Activated CD8-positive, alpha-beta T cell treated with anti-CD3 and anti-CD28 coated beads, Interleukin-2, amount 10 ng/mL, durations not matched to agents 7 days and 5 days (primary cell): Measurements from ENCODE around the gene EPHA6. TPM values are rescaled to one million over a fixed set of nuclear protein-coding genes. Genes with fewer than 3 reads are reported as not detected.

Source experiments
- ATAC-seq: fragments of 150-1000 bp; cut with Tn5 transposase; one replicate; pipeline ENCODE4 v1.10.0; 2021; ENCODE audit warnings: moderate library complexity
- CTCF ChIA-PET: fragments of 350-600 bp; sonication (Branson Sonifier 250); formaldehyde crosslinking; loops from one replicate; lab custom pipeline; 2021; ENCODE audit warnings: antibody characterized with exemption; lab: Charles Lee
- POLR2A ChIA-PET: fragments of 350-600 bp; sonication (Branson Sonifier 250); formaldehyde crosslinking; loops from one replicate; lab custom pipeline; 2021; ENCODE audit warnings: antibody characterized with exemption; lab: Charles Lee
- DNase-seq: peaks from one replicate; pipeline ENCODE4 v3.0.0-alpha.2; 2020
- H3K27ac Mint-ChIP-seq: one replicate; pipeline ENCODE4 v1.8.0; 2021; ENCODE audit warnings: mild to moderate bottlenecking, mixed read lengths
- H3K27me3 Mint-ChIP-seq: one replicate; pipeline ENCODE4 v1.8.0; 2021; ENCODE audit warnings: low read depth, mixed read lengths
- H3K36me3 Mint-ChIP-seq: one replicate; pipeline ENCODE4 v1.8.0; 2021; ENCODE audit warnings: low read depth, mixed read lengths
- H3K4me1 Mint-ChIP-seq: one replicate; pipeline ENCODE4 v1.8.0; 2021; ENCODE audit warnings: low read depth, mixed read lengths
- H3K4me3 Mint-ChIP-seq: one replicate; pipeline ENCODE4 v1.8.0; 2021; ENCODE audit warnings: mild to moderate bottlenecking, mixed read lengths
- H3K9me3 Mint-ChIP-seq: one replicate; pipeline ENCODE4 v1.8.0; 2022; ENCODE audit warnings: mixed read lengths; ENCODE audit not compliant: insufficient read depth
- total RNA-seq, 2 experiments: library from RNA; stranded (reverse); gene quantifications; one replicate each; pipeline ENCODE4 v1.2.3, GENCODE V29; 2021

Gene EPHA6
- total RNA-seq, result not detected

- peak; percentile 29 for DNase-seq
Measured at GRCh38 chr3:96813820-96814650, at the start of gene EPHA6. Gene EPHA6 (plus strand): TSS chr3:96814594.

GRCh38 chr3:96776818-96777217 lies 37.6 kb upstream of the EPHA6 start:
- H3K9me3 Mint-ChIP-seq, result peaks cover 18% of the 10 kb centered on the region
- H3K4me3 Mint-ChIP-seq, result no peak overlapping the region
- H3K27me3 Mint-ChIP-seq, result no peaks in the 10 kb centered on the region
- H3K27ac Mint-ChIP-seq, result no peak overlapping the region
- ChIA-PET POLR2A (no interaction called here), CTCF (no interaction called here)
- no peaks in the 10 kb centered on the region for H3K4me1 Mint-ChIP-seq
- DNase-seq (no peak), ATAC-seq (no peak)
- H3K36me3 Mint-ChIP-seq, result no peaks in the 10 kb centered on the region

More at GRCh38 chr3:96813820-96814650, at the start of gene EPHA6:
- no peaks in the 10 kb centered on the region for H3K9me3 Mint-ChIP-seq
- peak within 1 kb of the TSS; percentile 62 for H3K4me3 Mint-ChIP-seq
- H3K27me3 Mint-ChIP-seq, result peaks cover 32% of the 10 kb centered on the region
- ATAC-seq, result peak; percentile 40
- H3K4me1 Mint-ChIP-seq, result peaks cover 13% of the 10 kb centered on the region
- no peak within 1 kb of the TSS for H3K27ac Mint-ChIP-seq
- H3K36me3 Mint-ChIP-seq, result no peaks in the 10 kb centered on the region
- CTCF ChIA-PET, result no interaction called here
- POLR2A ChIA-PET, result no interaction called here

GRCh38 chr3:96779810-96780209 lies 34.6 kb upstream of the EPHA6 start:
- H3K27ac Mint-ChIP-seq, result no peak overlapping the region
- DNase-seq (no peak), ATAC-seq (no peak)
- no peaks in the 10 kb centered on the region for H3K27me3 Mint-ChIP-seq
- POLR2A ChIA-PET, result no interaction called here
- H3K4me3 Mint-ChIP-seq, result no peak overlapping the region
- H3K9me3 Mint-ChIP-seq, result peaks cover 8% of the 10 kb centered on the region
- no peaks in the 10 kb centered on the region for H3K36me3 Mint-ChIP-seq
- CTCF ChIA-PET, result no interaction called here
- no peaks in the 10 kb centered on the region for H3K4me1 Mint-ChIP-seq

- POLR2A ChIA-PET, result no interaction called here
- H3K36me3 Mint-ChIP-seq, result no peaks in the 10 kb centered on the region
- no peak overlapping the region for H3K4me3 Mint-ChIP-seq
- ATAC-seq (no peak), DNase-seq (no peak)
- CTCF ChIA-PET, result no interaction called here
- H3K27ac Mint-ChIP-seq, result no peak overlapping the region
- H3K27me3 Mint-ChIP-seq, result no peaks in the 10 kb centered on the region
- no peaks in the 10 kb centered on the region for H3K4me1 Mint-ChIP-seq
- H3K9me3 Mint-ChIP-seq, result no peaks in the 10 kb centered on the region
Measured at GRCh38 chr3:96796101-96796500, 18.3 kb upstream of the EPHA6 start.

GRCh38 chr3:96803870-96804269 lies 10.5 kb upstream of the EPHA6 start:
- Mint-ChIP-seq H3K9me3 (no peaks in the 10 kb centered on the region), H3K4me3 (no peak overlapping the region), H3K36me3 (no peaks in the 10 kb centered on the region), H3K27ac (no peak overlapping the region), H3K27me3 (no peaks in the 10 kb centered on the region), H3K4me1 (no peaks in the 10 kb centered on the region)
- no peak for DNase-seq
- ChIA-PET POLR2A (interaction anchor here (0.6 kb wide), 1 partner anchor 18 kb away, joined by 3 read pairs; no protein-coding TSS in a partner anchor), CTCF (no interaction called here)
- no peak for ATAC-seq

- ATAC-seq (no peak), DNase-seq (no peak)
- no peaks in the 10 kb centered on the region for H3K4me1 Mint-ChIP-seq
- H3K4me3 Mint-ChIP-seq, result no peak overlapping the region
- POLR2A ChIA-PET, result no interaction called here
- no peaks in the 10 kb centered on the region for H3K27me3 Mint-ChIP-seq
- no peaks in the 10 kb centered on the region for H3K9me3 Mint-ChIP-seq
- CTCF ChIA-PET, result no interaction called here
- H3K27ac Mint-ChIP-seq, result no peak overlapping the region
- H3K36me3 Mint-ChIP-seq, result no peaks in the 10 kb centered on the region
Measured at GRCh38 chr3:96806341-96806740, 8.1 kb upstream of the EPHA6 start.

- ChIA-PET CTCF (no interaction called here), POLR2A (no interaction called here)
- DNase-seq (peak; percentile 74), ATAC-seq (peak; percentile 97)
- H3K36me3 Mint-ChIP-seq, result no peaks in the 10 kb centered on the region
- H3K27ac Mint-ChIP-seq, result no peak overlapping the region
- H3K9me3 Mint-ChIP-seq, result no peaks in the 10 kb centered on the region
- peaks cover 32% of the 10 kb centered on the region for H3K27me3 Mint-ChIP-seq
- H3K4me3 Mint-ChIP-seq, result peak overlapping the region; percentile 62
- H3K4me1 Mint-ChIP-seq, result peaks cover 13% of the 10 kb centered on the region
Measured at GRCh38 chr3:96813134-96813819, 1.1 kb upstream of the EPHA6 start.

- peaks cover 32% of the 10 kb centered on the region for H3K27me3 Mint-ChIP-seq
- POLR2A ChIA-PET, result no interaction called here
- CTCF ChIA-PET, result no interaction called here
- DNase-seq (no peak), ATAC-seq (no peak)
- no peak overlapping the region for H3K27ac Mint-ChIP-seq
- no peaks in the 10 kb centered on the region for H3K9me3 Mint-ChIP-seq
- no peak overlapping the region for H3K4me3 Mint-ChIP-seq
- no peaks in the 10 kb centered on the region for H3K36me3 Mint-ChIP-seq
- peaks cover 13% of the 10 kb centered on the region for H3K4me1 Mint-ChIP-seq
Measured at GRCh38 chr3:96814651-96815567, 515 bp downstream of the EPHA6 start.

- no peaks in the 10 kb centered on the region for H3K27me3 Mint-ChIP-seq
- H3K36me3 Mint-ChIP-seq, result no peaks in the 10 kb centered on the region
- no peaks in the 10 kb centered on the region for H3K4me1 Mint-ChIP-seq
- ChIA-PET CTCF (no interaction called here), POLR2A (no interaction called here)
- no peak for ATAC-seq
- DNase-seq, result no peak
- no peak overlapping the region for H3K4me3 Mint-ChIP-seq
- no peak overlapping the region for H3K27ac Mint-ChIP-seq
- H3K9me3 Mint-ChIP-seq, result no peaks in the 10 kb centered on the region
Measured at GRCh38 chr3:96831175-96831574, 16.8 kb downstream of the EPHA6 start.

GRCh38 chr3:96833301-96833700 lies 18.9 kb downstream of the EPHA6 start:
- H3K9me3 Mint-ChIP-seq, result no peaks in the 10 kb centered on the region
- no peaks in the 10 kb centered on the region for H3K36me3 Mint-ChIP-seq
- no peak for DNase-seq
- no peak for ATAC-seq
- no peaks in the 10 kb centered on the region for H3K4me1 Mint-ChIP-seq
- CTCF ChIA-PET, result no interaction called here
- H3K4me3 Mint-ChIP-seq, result no peak overlapping the region
- no peaks in the 10 kb centered on the region for H3K27me3 Mint-ChIP-seq
- POLR2A ChIA-PET, result no interaction called here
- no peak overlapping the region for H3K27ac Mint-ChIP-seq

GRCh38 chr3:96836153-96836915 lies 21.9 kb downstream of the EPHA6 start:
- Mint-ChIP-seq H3K36me3 (no peaks in the 10 kb centered on the region), H3K9me3 (no peaks in the 10 kb centered on the region), H3K4me1 (no peaks in the 10 kb centered on the region), H3K27ac (no peak overlapping the region), H3K4me3 (no peak overlapping the region), H3K27me3 (no peaks in the 10 kb centered on the region)
- CTCF ChIA-PET, result no interaction called here
- POLR2A ChIA-PET, result no interaction called here
- DNase-seq, result no peak
- ATAC-seq, result no peak
